Esophagus muscularis mucosa (tissue), 4 donors: Measurements from ENCODE around the gene ATP6AP1. TPM values are rescaled to one million over a fixed set of nuclear protein-coding genes. Genes with fewer than 3 reads are reported as not detected.
A peak's percentile ranks its signal among the peaks of the same experiment; 100 is the strongest.

ENCODE experiments used
- DNase-seq: peaks from one replicate; pipeline ENCODE4 v3.0.0-alpha.2; 2017; ENCODE audit errors: extremely low spot score
- H3K27ac ChIP-seq, 4 donors: fragments of 200-600 bp; sonication (generic); replicated peaks in 1 of 4; 1 replicate in 3 of 4; 2 replicates in 1 of 4; pipeline ENCODE4 v1.5.1; 2016 to 2019; ENCODE audit warnings: mild to moderate bottlenecking in 1 of 4
- H3K27me3 ChIP-seq, 4 donors: fragments of 200-600 bp; sonication (generic); one replicate each; pipeline versions ENCODE4 v1.5.1 to v1.6.0; 2016 to 2019
- H3K36me3 ChIP-seq, 4 donors: fragments of 200-600 bp; sonication (generic); one replicate each; pipeline ENCODE4 v1.5.1; 2016 to 2019
- H3K4me1 ChIP-seq, 4 donors: fragments of 200-600 bp; sonication (generic); one replicate each; pipeline ENCODE4 v1.5.1; 2016 to 2019
- H3K4me3 ChIP-seq, 4 donors: fragments of 200-600 bp; sonication (generic); 1 replicate in 2 of 4; 2 replicates in 2 of 4; pipeline ENCODE4 v1.5.1; 2016 to 2019; ENCODE audit warnings: mild to moderate bottlenecking in 4 of 4, moderate library complexity in 1 of 4
- H3K9me3 ChIP-seq, 4 donors: fragments of 200-600 bp; sonication (generic); 1 replicate in 3 of 4; 2 replicates in 1 of 4; pipeline ENCODE4 v1.5.1; 2016 to 2019
- CTCF ChIP-seq, 3 experiments: fragments of 200-600 bp in 2 of 3; fragments of 450-650 bp in 1 of 3; sonication (generic) in 2 of 3; IDR thresholded peaks; one replicate each; pipeline ENCODE4 v1.5.1; 2017 to 2019; ENCODE audit warnings: antibody characterized with exemption in 3 of 3, mild to moderate bottlenecking in 2 of 3, moderate library complexity in 1 of 3
- EP300 ChIP-seq: sonication (generic); formaldehyde crosslinking; IDR thresholded peaks from one replicate; pipeline ENCODE4 v1.6.1; 2017; ENCODE audit warnings: antibody characterized with exemption
- POLR2A ChIP-seq: fragments of 450-650 bp; IDR thresholded peaks from one replicate; pipeline ENCODE4 v1.6.1; 2017; ENCODE audit warnings: antibody characterized with exemption, moderate library complexity, mild to moderate bottlenecking, low read depth
- POLR2AphosphoS5 ChIP-seq, 2 donors: sonication (generic); formaldehyde crosslinking; IDR thresholded peaks; one replicate each; pipeline ENCODE4 v1.6.1; 2017; ENCODE audit warnings: antibody characterized with exemption in 2 of 2
- WGBS: methylation state at CpG from one replicate; pipeline ENCODE4 v1.1.5; 2018; 5-methylcytosine and 5-hydroxymethylcytosine counted together
- intact Hi-C: fragments of 100-400 bp; cut with DNase I; formaldehyde crosslinking; loops from one replicate; pipeline ENCODE4 v1.15.1; 2023
- total RNA-seq, 4 donors: library from RNA; depleted of rRNA; stranded (reverse); fragments of >200 nt; gene quantifications; one replicate each; pipeline versions ENCODE4 v1.1.0 to v1.2.1, GENCODE V29; 2016

The ATP6AP1 gene
- total RNA-seq, 4 donors from 2014 or later = 27.4 to 67.2 (median 34.7) TPM

DNA sequence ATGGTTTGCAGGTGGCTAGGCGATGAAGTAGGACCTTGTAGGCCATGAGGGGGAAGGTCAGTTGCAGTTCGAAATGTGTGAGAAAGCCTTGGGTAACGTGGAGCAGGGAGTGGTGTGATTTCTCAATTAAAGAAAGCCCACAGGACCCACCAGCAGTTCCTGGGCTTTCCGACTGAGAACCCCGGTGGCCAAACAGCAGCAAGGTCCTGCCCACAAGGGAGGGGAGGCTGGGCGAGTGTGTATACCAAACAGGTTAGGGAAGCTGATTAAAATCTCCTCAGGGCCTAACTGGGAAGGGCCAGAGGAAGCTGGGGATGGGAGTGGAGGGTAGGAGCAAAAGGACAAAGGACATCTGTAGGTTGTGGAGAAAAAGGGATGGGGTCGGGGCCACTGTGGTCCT lies 2.4 kb downstream of the ATP6AP1 start:
- H3K9me3 ChIP-seq = no peaks in the 10 kb centered on the region
- peaks cover 5 to 34% (median 33%) of the 10 kb centered on the region in 4 donors for H3K4me1 ChIP-seq
- intact Hi-C loops = no loop called here
- no peak for TF ChIP-seq EP300
- no peak for TF ChIP-seq POLR2A
- no peak for TF ChIP-seq POLR2AphosphoS5 (IDR thresholded peaks at IDR 0.05)
- no peak for TF ChIP-seq CTCF (IDR thresholded peaks at IDR 0.05)
- no peak overlapping the region for H3K4me3 ChIP-seq
- DNase-seq = no peak
- H3K36me3 ChIP-seq = peaks cover 0 to 46% (median 39%) of the 10 kb centered on the region in 4 donors
- H3K27me3 ChIP-seq = no peaks in the 10 kb centered on the region
- peak overlapping the region in 1 of 4 donors; percentile 26 for H3K27ac ChIP-seq
- 68% methylated on average over 7 of the region's 7 CpGs for WGBS

DNA sequence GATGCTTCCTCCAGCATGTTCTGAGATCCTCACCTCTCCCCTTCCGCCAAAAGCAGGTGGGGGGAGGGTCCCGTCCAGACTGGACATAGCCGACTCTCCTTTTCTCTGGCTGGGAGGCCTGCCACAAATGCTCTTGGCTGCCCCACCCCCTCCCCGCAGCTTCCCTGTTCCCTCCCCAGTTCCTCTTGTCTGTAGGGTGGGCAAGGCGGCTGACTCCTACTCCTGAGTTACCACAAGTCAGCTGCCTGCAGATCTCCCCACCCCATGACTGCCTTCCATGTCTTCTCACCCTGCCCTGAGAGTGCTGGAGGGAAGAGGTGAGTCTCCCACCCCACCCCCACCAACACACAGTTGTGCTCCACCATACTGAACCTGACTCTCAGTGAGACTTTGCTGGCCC lies 2.9 kb downstream of the ATP6AP1 start:
- Histone ChIP-seq H3K4me1 (peaks cover 8 to 37% (median 34%) of the 10 kb centered on the region in 4 donors), H3K36me3 (peaks cover 0 to 46% (median 39%) of the 10 kb centered on the region in 4 donors), H3K27ac (no peak overlapping the region), H3K27me3 (no peaks in the 10 kb centered on the region), H3K9me3 (no peaks in the 10 kb centered on the region), H3K4me3 (no peak overlapping the region)
- TF ChIP-seq CTCF (IDR thresholded peaks at IDR 0.05) (no peak), EP300 (no peak), POLR2A (no peak), POLR2AphosphoS5 (IDR thresholded peaks at IDR 0.05) (no peak)
- WGBS = 78% methylated on average over 5 of the region's 5 CpGs
- no peak for DNase-seq
- intact Hi-C loops = no loop called here

DNA sequence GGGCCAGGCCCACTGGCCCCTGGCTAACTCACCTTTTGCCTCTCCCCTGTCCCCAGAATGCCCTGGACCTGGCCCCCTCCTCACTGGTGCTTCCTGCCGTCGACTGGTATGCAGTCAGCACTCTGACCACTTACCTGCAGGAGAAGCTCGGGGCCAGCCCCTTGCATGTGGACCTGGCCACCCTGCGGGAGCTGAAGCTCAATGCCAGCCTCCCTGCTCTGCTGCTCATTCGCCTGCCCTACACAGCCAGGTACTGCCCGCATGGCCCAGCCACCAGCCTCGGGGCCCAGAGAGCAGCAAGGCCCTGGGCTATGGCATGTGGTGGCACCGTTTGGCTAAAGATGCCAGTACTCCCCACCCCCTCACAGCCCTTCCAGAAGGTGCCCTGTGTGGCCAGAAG lies 3.7 kb downstream of the ATP6AP1 start:
- DNase-seq = no peak
- WGBS = no CpG with 5 or more reads among the region's 8 CpGs
- H3K9me3 ChIP-seq = no peaks in the 10 kb centered on the region
- no peak overlapping the region for H3K4me3 ChIP-seq
- no peak overlapping the region for H3K27ac ChIP-seq
- TF ChIP-seq EP300 = no peak
- no peak for TF ChIP-seq POLR2AphosphoS5 (IDR thresholded peaks at IDR 0.05)
- no peak for TF ChIP-seq CTCF (IDR thresholded peaks at IDR 0.05)
- no peak for TF ChIP-seq POLR2A
- no peaks in the 10 kb centered on the region for H3K27me3 ChIP-seq
- peaks cover 0 to 46% (median 39%) of the 10 kb centered on the region in 4 donors for H3K36me3 ChIP-seq
- peaks cover 9 to 34% (median 30%) of the 10 kb centered on the region in 4 donors for H3K4me1 ChIP-seq
- intact Hi-C loops = no loop called here

GRCh38 chrX:154433605-154434004 lies 5.1 kb downstream of the ATP6AP1 start:
- WGBS = 88% methylated on average over 6 of the region's 7 CpGs
- peaks cover 11 to 36% (median 30%) of the 10 kb centered on the region in 4 donors for H3K4me1 ChIP-seq
- no peak for DNase-seq
- H3K27me3 ChIP-seq = no peaks in the 10 kb centered on the region
- peaks cover 0 to 46% (median 39%) of the 10 kb centered on the region in 4 donors for H3K36me3 ChIP-seq
- no peak overlapping the region for H3K27ac ChIP-seq
- no peaks in the 10 kb centered on the region for H3K9me3 ChIP-seq
- intact Hi-C loops = no loop called here
- TF ChIP-seq POLR2AphosphoS5 (IDR thresholded peaks at IDR 0.05) (no peak), POLR2A (no peak), EP300 (no peak), CTCF (IDR thresholded peaks at IDR 0.05) (no peak)
- H3K4me3 ChIP-seq = no peak overlapping the region
